Sigmoid colon (tissue), 7 donors: ENCODE measurements around the gene NEK6. TPM values are rescaled to one million over a fixed set of nuclear protein-coding genes. Genes with fewer than 3 reads are reported as not detected.

ENCODE experiments used
- DNase-seq: peaks from one replicate; pipeline ENCODE4 v3.0.0-alpha.2; 2019
- H3K27ac ChIP-seq, 4 donors: fragments of 200-600 bp; sonication (generic); one replicate each; pipeline ENCODE4 v1.5.1; 2016 to 2019; ENCODE audit warnings: mild to moderate bottlenecking in 1 of 4
- H3K27me3 ChIP-seq, 3 donors: fragments of 200-600 bp; sonication (generic); one replicate each; pipeline ENCODE4 v1.5.1; 2019; ENCODE audit warnings: mild to moderate bottlenecking in 1 of 3
- H3K36me3 ChIP-seq, 4 donors: fragments of 200-600 bp; sonication (generic); one replicate each; pipeline ENCODE4 v1.5.1; 2016 to 2019
- H3K4me1 ChIP-seq, 4 donors: fragments of 200-600 bp; sonication (generic); one replicate each; pipeline ENCODE4 v1.5.1; 2017 to 2019
- H3K4me3 ChIP-seq, 4 donors: fragments of 200-600 bp; sonication (generic); one replicate each; pipeline ENCODE4 v1.5.1; 2017 to 2019; ENCODE audit warnings: mild to moderate bottlenecking in 2 of 4, moderate library complexity in 1 of 4
- H3K9me3 ChIP-seq, 4 donors: fragments of 200-600 bp in 3 of 4; sonication (generic) in 3 of 4; one replicate each; pipeline versions ENCODE4 v1.5.1 to v1.6.1; 2013 to 2019
- CTCF ChIP-seq, 4 experiments: fragments of 450-650 bp in 3 of 4; fragments of 200-600 bp in 1 of 4; IDR thresholded peaks; one replicate each; pipeline ENCODE4 v1.5.1; 2016 to 2019; ENCODE audit warnings: antibody characterized with exemption in 4 of 4, mild to moderate bottlenecking in 3 of 4, moderate library complexity in 2 of 4
- EP300 ChIP-seq, 4 donors: sonication (generic); formaldehyde crosslinking; IDR thresholded peaks; one replicate each; pipeline ENCODE4 v1.6.1; 2017; ENCODE audit warnings: antibody characterized with exemption in 4 of 4
- POLR2A ChIP-seq, 2 donors: fragments of 450-650 bp; IDR thresholded peaks; one replicate each; pipeline ENCODE4 v1.6.1; 2016; ENCODE audit warnings: antibody characterized with exemption in 2 of 2, mild to moderate bottlenecking in 2 of 2, moderate library complexity in 2 of 2
- POLR2AphosphoS5 ChIP-seq, 4 donors: sonication (generic); formaldehyde crosslinking; IDR thresholded peaks; one replicate each; pipeline ENCODE4 v1.6.1; 2017; ENCODE audit warnings: antibody characterized with exemption in 4 of 4
- WGBS, 2 donors: extraction: QIAGEN DNeasy Blood & Tissue Kit; methylation state at CpG; one replicate each; pipeline ENCODE4 v1.1.7; 2013; 5-methylcytosine and 5-hydroxymethylcytosine counted together
- intact Hi-C: fragments of 100-400 bp; cut with DNase I; formaldehyde crosslinking; loops from one replicate; pipeline ENCODE4 v1.15.1; 2023
- polyA plus RNA-seq, 3 donors: library from polyadenylated mRNA; stranded (reverse); fragments of 200-250 nt; gene quantifications; one replicate each; pipeline ENCODE4 v1.2.3, GENCODE V29; 2013
- total RNA-seq, 4 donors: library from RNA; depleted of rRNA; stranded (reverse); fragments of >200 nt; gene quantifications; one replicate each; pipeline ENCODE4 v1.1.0, GENCODE V29; 2016
- donor health status: healthy with polysubstance abuse.
- donor health status: Bipolar disorder and iron deficiency.
- donor health status: healthy.

Gene NEK6
- total and polyA plus RNA-seq, 7 donors = 8.2 to 36.2 (median 18.7) TPM

- Histone ChIP-seq H3K36me3 (no peaks in the 10 kb centered on the region), H3K27ac (peak overlapping the region; percentile 13 to 96 (median 58)), H3K27me3 (no peaks in the 10 kb centered on the region), H3K4me3 (no peak overlapping the region), H3K4me1 (peaks cover 0 to 95% (median 74%) of the 10 kb centered on the region in 4 donors), H3K9me3 (no peaks in the 10 kb centered on the region)
- TF ChIP-seq POLR2A (IDR thresholded peaks at IDR 0.05) (no peak), CTCF (IDR thresholded peaks at IDR 0.05) (no peak), EP300 (IDR thresholded peaks at IDR 0.05) (no peak), POLR2AphosphoS5 (IDR thresholded peaks at IDR 0.05) (no peak)
- DNase-seq = no peak
- 23 to 66% methylated on average over 22 of the region's 22 CpGs for WGBS, 2 donors
- intact Hi-C loops = no loop called here
These were observed 6.2 kb downstream of the NEK6 start for GRCh38 chr9:124263800-124264426.

GRCh38 chr9:124264823-124265233, 7.1 kb downstream of the NEK6 start:
- Histone ChIP-seq H3K4me1 (peaks cover 0 to 88% (median 69%) of the 10 kb centered on the region in 4 donors), H3K9me3 (no peaks in the 10 kb centered on the region), H3K4me3 (no peak overlapping the region), H3K27ac (peak overlapping the region in 2 of 4 donors; percentile 89 to 96), H3K36me3 (no peaks in the 10 kb centered on the region), H3K27me3 (no peaks in the 10 kb centered on the region)
- no peak for DNase-seq
- 68 to 71% methylated on average over 8 of the region's 8 CpGs for WGBS, 2 donors
- no peak for TF ChIP-seq POLR2A (IDR thresholded peaks at IDR 0.05)
- intact Hi-C loops = no loop called here

GRCh38 chr9:124265551-124265950, 7.8 kb downstream of the NEK6 start:
- TF ChIP-seq CTCF (IDR thresholded peaks at IDR 0.05) = no peak
- Histone ChIP-seq H3K9me3 (no peaks in the 10 kb centered on the region), H3K27me3 (no peaks in the 10 kb centered on the region), H3K4me1 (peaks cover 0 to 88% (median 69%) of the 10 kb centered on the region in 4 donors), H3K36me3 (no peaks in the 10 kb centered on the region), H3K27ac (peak overlapping the region in 2 of 4 donors; percentile 58 to 72), H3K4me3 (no peak overlapping the region)
- 85 to 86% methylated on average over 7 of the region's 7 CpGs for WGBS, 2 donors
- no peak for DNase-seq
- intact Hi-C loops = no loop called here

- Histone ChIP-seq H3K4me3 (no peak overlapping the region), H3K9me3 (no peaks in the 10 kb centered on the region), H3K4me1 (peaks cover 0 to 88% (median 69%) of the 10 kb centered on the region in 4 donors), H3K36me3 (no peaks in the 10 kb centered on the region), H3K27ac (peak overlapping the region; percentile 57 to 72 (median 59)), H3K27me3 (no peaks in the 10 kb centered on the region)
- TF ChIP-seq CTCF (IDR thresholded peaks at IDR 0.05) (no peak), EP300 (IDR thresholded peaks at IDR 0.05) (no peak), POLR2A (IDR thresholded peaks at IDR 0.05) (no peak), POLR2AphosphoS5 (IDR thresholded peaks at IDR 0.05) (no peak)
- intact Hi-C loops = no loop called here
- WGBS, 2 donors = 69 to 83% methylated on average over 13 of the region's 13 CpGs
- DNase-seq = no peak
These were observed 8.5 kb downstream of the NEK6 start for GRCh38 chr9:124266139-124266825.

- Histone ChIP-seq H3K4me1 (peaks cover 0 to 88% (median 69%) of the 10 kb centered on the region in 4 donors), H3K4me3 (no peak overlapping the region), H3K36me3 (no peaks in the 10 kb centered on the region), H3K9me3 (no peaks in the 10 kb centered on the region), H3K27me3 (no peaks in the 10 kb centered on the region), H3K27ac (peak overlapping the region; percentile 57 to 72 (median 59))
- WGBS, 2 donors = 60 to 70% methylated on average over 2 of the region's 2 CpGs
- DNase-seq = no peak
- intact Hi-C loops = no loop called here
- TF ChIP-seq EP300 (IDR thresholded peaks at IDR 0.05) (no peak), CTCF (IDR thresholded peaks at IDR 0.05) (no peak), POLR2AphosphoS5 (IDR thresholded peaks at IDR 0.05) (no peak), POLR2A (IDR thresholded peaks at IDR 0.05) (no peak)
These were observed 9.1 kb downstream of the NEK6 start for GRCh38 chr9:124266826-124267201.
